BE2C (cell line): ENCODE results near the gene CREB5.
"Not testable (repeated sequence)": the region's sequence is repeated elsewhere in the genome, so short reads cannot be mapped to it uniquely, and the experiment has no call there.

Experiments
- DNase-seq: peaks from one replicate; pipeline ENCODE4 v3.0.0-alpha.2; 2020
- H3K27me3 ChIP-seq: fragments of 250-450 bp; sonication (Bioruptor Pico); 2 replicates; pipeline ENCODE4 v1.5.1; 2020; ENCODE audit warnings: mild to moderate bottlenecking
- H3K36me3 ChIP-seq: fragments of 250-450 bp; sonication (Bioruptor Pico); 2 replicates; pipeline ENCODE4 v1.5.1; 2020; ENCODE audit warnings: mild to moderate bottlenecking
- H3K4me1 ChIP-seq: fragments of 250-450 bp; sonication (Bioruptor Pico); 2 replicates; pipeline ENCODE4 v1.5.1; 2020
- H3K4me3 ChIP-seq: 2 replicates; pipeline ENCODE4 v1.5.1; 2011; ENCODE audit warnings: low read depth, low read length
- H3K9me3 ChIP-seq: fragments of 250-450 bp; sonication (Bioruptor Pico); 2 replicates; pipeline ENCODE4 v1.5.1; 2020
- CTCF ChIP-seq: IDR thresholded peaks from 2 replicates; pipeline ENCODE4 v1.5.1; 2012; ENCODE audit warnings: mild to moderate bottlenecking, low read depth, low read length

CREB5 gene

GRCh38 chr7:28813243-28813962 lies 401.1 kb downstream of the CREB5 start:
- H3K4me3 ChIP-seq = no peak overlapping the region
- H3K27me3 ChIP-seq = no peaks in the 10 kb centered on the region
- H3K9me3 ChIP-seq = no peaks in the 10 kb centered on the region
- no peak for DNase-seq
- no peaks in the 10 kb centered on the region for H3K4me1 ChIP-seq
- TF ChIP-seq CTCF = no peak
- H3K36me3 ChIP-seq = no peaks in the 10 kb centered on the region

- no peak for DNase-seq
- Histone ChIP-seq H3K36me3 (no peaks in the 10 kb centered on the region), H3K4me1 (no peaks in the 10 kb centered on the region), H3K27me3 (no peaks in the 10 kb centered on the region), H3K9me3 (no peaks in the 10 kb centered on the region), H3K4me3 (no peak overlapping the region)
- TF ChIP-seq CTCF = no peak
These were observed 403.1 kb downstream of the CREB5 start for GRCh38 chr7:28815369-28815927.

DNA sequence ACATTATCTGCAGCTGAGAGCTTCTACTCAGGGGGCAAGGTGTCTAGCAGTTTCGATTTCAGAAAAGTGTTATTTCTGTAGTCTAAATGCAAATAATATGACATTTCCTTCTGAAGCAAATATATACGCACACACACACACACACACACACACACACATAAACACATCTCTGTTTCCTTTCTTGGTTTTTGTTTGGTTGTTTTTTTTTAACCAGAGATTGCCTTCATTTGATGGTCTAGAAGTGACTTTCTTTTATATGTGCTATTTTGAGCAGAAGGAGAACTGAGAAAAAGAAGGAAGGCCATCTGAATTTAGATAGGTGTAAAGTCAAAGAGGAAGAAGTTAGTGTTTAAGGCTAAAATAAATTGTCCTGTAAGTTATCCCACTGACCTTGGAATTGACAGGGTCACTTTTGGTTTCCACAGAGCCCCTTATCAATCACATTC lies 403.6 kb downstream of the CREB5 start:
- H3K36me3 ChIP-seq = no peaks in the 10 kb centered on the region
- H3K4me1 ChIP-seq = no peaks in the 10 kb centered on the region
- H3K4me3 ChIP-seq = no peak overlapping the region
- no peak for TF ChIP-seq CTCF
- H3K9me3 ChIP-seq = no peaks in the 10 kb centered on the region
- no peaks in the 10 kb centered on the region for H3K27me3 ChIP-seq
- no peak for DNase-seq

- H3K36me3 ChIP-seq = no peaks in the 10 kb centered on the region
- TF ChIP-seq CTCF = no peak
- H3K4me3 ChIP-seq = no peak overlapping the region
- no peaks in the 10 kb centered on the region for H3K9me3 ChIP-seq
- no peaks in the 10 kb centered on the region for H3K27me3 ChIP-seq
- H3K4me1 ChIP-seq = no peaks in the 10 kb centered on the region
- no peak for DNase-seq
These were observed 406.7 kb downstream of the CREB5 start for GRCh38 chr7:28818996-28819395.

- H3K9me3 ChIP-seq = no peaks in the 10 kb centered on the region
- no peaks in the 10 kb centered on the region for H3K36me3 ChIP-seq
- DNase-seq = no peak
- H3K27me3 ChIP-seq = no peaks in the 10 kb centered on the region
- TF ChIP-seq CTCF = no peak
- H3K4me1 ChIP-seq = no peaks in the 10 kb centered on the region
- H3K4me3 ChIP-seq = no peak overlapping the region
These were observed 411.3 kb downstream of the CREB5 start for GRCh38 chr7:28823582-28823981.

DNA sequence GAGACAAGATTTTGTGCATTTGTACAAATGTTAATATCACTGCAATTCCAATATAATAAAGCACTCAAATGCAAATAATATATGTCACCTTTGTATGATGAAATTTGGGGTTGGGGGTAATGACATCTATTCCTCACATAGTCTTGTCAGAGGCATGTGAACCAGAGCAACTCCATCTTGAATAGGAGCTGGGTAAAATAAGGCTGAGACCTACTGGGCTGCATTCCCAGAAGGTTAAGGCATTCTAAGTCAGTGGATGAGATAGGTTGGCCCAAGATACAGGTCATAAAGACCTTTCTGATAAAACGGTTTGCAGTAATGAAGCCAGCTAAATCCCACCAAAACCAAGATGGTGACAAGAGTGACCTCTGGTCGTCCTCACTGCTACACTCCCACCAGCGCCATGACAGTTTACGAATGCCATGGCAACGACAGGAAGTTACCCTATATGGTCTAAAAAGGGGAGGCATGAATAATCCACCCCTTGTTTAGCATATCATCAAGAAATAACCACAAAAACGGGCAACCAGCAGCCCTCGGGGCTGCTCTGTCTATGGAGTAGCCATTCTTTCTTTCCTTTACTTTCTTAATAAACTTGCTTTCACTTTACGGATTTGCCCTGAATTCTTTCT lies 413.6 kb downstream of the CREB5 start:
- H3K27me3 ChIP-seq, H3K4me3 ChIP-seq, DNase-seq, H3K4me1 ChIP-seq, H3K9me3 ChIP-seq, H3K36me3 ChIP-seq: not testable (repeated sequence)
